GM21447 (cell line): ENCODE measurements around the gene PTTG1IP.

ENCODE experiments used
- ATAC-seq: cut with Tn5 transposase; IDR thresholded peaks from one replicate; pipeline ENCODE4 v1.9.1; 2021; ENCODE audit not compliant: unreplicated experiment

PTTG1IP gene

GRCh38 chr21:44867999-44868700, 5.3 kb downstream of the PTTG1IP start:
- no peak for ATAC-seq

- no peak for ATAC-seq
These were observed 6.0 kb downstream of the PTTG1IP start for GRCh38 chr21:44867464-44867863.

- no peak for ATAC-seq
These were observed 6.7 kb downstream of the PTTG1IP start for GRCh38 chr21:44866780-44867179.

GRCh38 chr21:44865561-44866280, 7.8 kb downstream of the PTTG1IP start:
- no peak for ATAC-seq

- no peak for ATAC-seq
These were observed 10.4 kb downstream of the PTTG1IP start for GRCh38 chr21:44862869-44863685.

- no peak for ATAC-seq
These were observed 14.7 kb downstream of the PTTG1IP start for GRCh38 chr21:44858791-44859190.

- ATAC-seq, result no peak
These were observed 15.2 kb downstream of the PTTG1IP start for GRCh38 chr21:44858291-44858690.

GRCh38 chr21:44857127-44857892, 16.2 kb downstream of the PTTG1IP start:
- no peak for ATAC-seq

GRCh38 chr21:44856131-44856530, 17.4 kb downstream of the PTTG1IP start:
- ATAC-seq, result no peak

- no peak for ATAC-seq
These were observed 17.9 kb downstream of the PTTG1IP start for GRCh38 chr21:44855572-44855971.

GRCh38 chr21:44854664-44855446, 18.6 kb downstream of the PTTG1IP start:
- no peak for ATAC-seq

- no peak for ATAC-seq
These were observed 19.2 kb downstream of the PTTG1IP start for GRCh38 chr21:44854391-44854663.

GRCh38 chr21:44853601-44854390, 19.7 kb downstream of the PTTG1IP start:
- ATAC-seq, result no peak

GRCh38 chr21:44850905-44851657, 22.4 kb downstream of the PTTG1IP start:
- ATAC-seq, result no peak

- no peak for ATAC-seq
These were observed 23.2 kb downstream of the PTTG1IP start for GRCh38 chr21:44850208-44850800.

GRCh38 chr21:44849616-44850130, 23.8 kb downstream of the PTTG1IP start:
- no peak for ATAC-seq

GRCh38 chr21:44848821-44849521, 24.5 kb downstream of the PTTG1IP start:
- no peak for ATAC-seq
